Right lung (tissue), 5 donors: ENCODE data around the gene DUSP2. TPM values are rescaled to one million over a fixed set of nuclear protein-coding genes. Genes with fewer than 3 reads are reported as not detected.

Source experiments
- DNase-seq, 2 donors: peaks; one replicate each; pipeline ENCODE4 v3.0.0-alpha.2; 2013
- polyA plus RNA-seq, 5 donors: library from polyadenylated mRNA; unstranded; fragments of 120-200 nt; gene quantifications; one replicate each; pipeline versions ENCODE4 v1.2.1 to v1.2.3, GENCODE V29; 2013; ENCODE audit warnings: inconsistent platforms in 1 of 5, low replicate concordance in 1 of 5; ENCODE audit not compliant: insufficient read length in 5 of 5, insufficient read depth in 1 of 5

The DUSP2 gene
- polyA plus RNA-seq, 5 donors: 0.84 to 2.6 (median 1.2) TPM

GRCh38 chr2:96135171-96135570, 10.1 kb downstream of the DUSP2 start:
- no peak for DNase-seq

DNA sequence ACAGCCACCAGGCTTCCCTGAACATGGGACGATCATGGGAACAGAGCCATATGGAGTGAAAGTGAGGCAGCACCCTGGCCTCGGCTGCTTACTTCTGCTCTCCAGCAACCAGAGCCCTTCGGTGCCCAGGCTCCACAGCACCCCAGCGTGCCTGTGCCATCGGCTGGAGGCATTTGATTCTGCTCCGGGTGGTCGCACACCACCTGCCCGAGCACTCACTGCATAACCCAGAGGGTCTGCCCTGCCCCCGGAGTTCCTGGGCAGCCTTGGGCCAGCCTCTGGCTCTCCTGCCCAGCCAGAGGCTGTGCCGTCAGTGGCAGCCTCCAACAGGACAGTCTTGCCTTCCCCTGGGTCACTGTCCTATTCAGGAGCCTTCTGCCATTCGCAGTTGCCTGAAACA, 10.8 kb downstream of the DUSP2 start:
- no peak for DNase-seq

- DNase-seq: no peak
Observed at GRCh38 chr2:96131813-96132745, 13.2 kb downstream of the DUSP2 start.

GRCh38 chr2:96131152-96131812, 14.0 kb downstream of the DUSP2 start:
- DNase-seq: no peak

DNA sequence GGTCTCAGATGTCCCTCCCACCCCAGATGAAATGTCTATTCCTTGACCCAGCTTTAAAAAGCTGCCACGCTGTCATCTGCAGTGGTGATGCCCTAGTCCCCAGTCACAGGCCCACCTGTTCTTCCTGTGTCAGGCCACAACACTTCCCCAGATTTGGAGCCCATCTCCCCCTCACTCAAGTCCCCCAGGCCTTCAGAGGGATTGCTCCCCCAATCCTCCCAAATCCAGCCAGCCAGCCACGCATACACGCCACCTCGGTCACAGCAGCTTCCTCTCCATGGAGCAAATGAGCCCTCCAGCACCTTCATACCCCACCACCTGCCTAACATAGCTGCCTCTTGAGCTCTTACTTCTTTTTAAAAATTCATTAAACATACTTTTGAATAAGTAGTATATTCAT, 14.8 kb downstream of the DUSP2 start:
- DNase-seq: no peak

DNA sequence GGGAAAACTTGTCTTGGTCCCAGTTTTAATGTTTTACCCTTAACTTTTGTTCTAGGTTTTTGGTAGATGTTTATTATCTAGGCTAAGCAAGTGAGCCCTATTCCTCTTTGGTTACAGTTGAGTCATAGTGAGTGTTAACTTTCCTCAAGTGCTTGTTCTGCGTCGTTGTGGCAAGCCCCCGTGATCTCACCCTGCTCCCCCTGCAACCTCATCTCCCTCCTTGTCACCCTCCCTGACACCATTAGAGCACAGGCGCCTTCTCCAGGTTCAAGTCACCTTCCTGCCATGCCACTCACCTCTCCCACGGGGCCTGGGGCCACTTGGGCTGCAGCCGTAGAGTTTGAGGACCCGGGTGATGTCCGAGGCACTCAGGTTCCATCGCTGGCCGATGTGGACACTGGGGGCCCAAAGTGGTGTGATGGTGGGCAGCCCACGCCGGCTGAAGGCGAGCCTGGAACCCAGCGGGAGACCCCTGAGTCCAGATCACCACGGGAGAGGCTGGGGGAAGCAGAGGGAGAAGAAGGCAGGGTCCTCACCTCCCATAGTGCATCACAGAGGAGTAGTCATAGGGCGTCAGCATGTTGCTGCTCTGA, 15.6 kb downstream of the DUSP2 start:
- no peak for DNase-seq

DNA sequence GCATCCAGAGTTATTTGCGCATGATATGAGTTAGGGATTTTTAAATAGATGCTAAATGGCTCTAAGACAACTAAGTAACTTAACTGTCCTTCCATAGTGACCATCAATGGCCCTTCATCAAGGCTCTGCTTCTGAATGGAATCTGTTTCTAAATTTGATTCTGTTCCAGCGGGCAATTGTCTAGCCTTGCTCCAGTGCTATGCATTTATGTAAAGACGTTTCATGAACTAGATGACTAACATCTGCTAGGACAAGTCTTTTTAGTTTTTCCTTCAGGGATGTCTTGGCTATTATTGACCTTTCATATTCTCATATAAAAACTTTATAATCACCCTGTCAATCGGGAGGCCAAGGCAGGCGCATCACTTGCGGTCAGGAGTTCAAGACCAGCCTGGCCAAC, 16.8 kb downstream of the DUSP2 start:
- DNase-seq: no peak

- no peak for DNase-seq
Observed at GRCh38 chr2:96124406-96125265, 20.6 kb downstream of the DUSP2 start.

- no peak for DNase-seq
Observed at GRCh38 chr2:96123936-96124335, 21.3 kb downstream of the DUSP2 start.

- no peak for DNase-seq
Observed at GRCh38 chr2:96123290-96123689, 21.9 kb downstream of the DUSP2 start.

DNA sequence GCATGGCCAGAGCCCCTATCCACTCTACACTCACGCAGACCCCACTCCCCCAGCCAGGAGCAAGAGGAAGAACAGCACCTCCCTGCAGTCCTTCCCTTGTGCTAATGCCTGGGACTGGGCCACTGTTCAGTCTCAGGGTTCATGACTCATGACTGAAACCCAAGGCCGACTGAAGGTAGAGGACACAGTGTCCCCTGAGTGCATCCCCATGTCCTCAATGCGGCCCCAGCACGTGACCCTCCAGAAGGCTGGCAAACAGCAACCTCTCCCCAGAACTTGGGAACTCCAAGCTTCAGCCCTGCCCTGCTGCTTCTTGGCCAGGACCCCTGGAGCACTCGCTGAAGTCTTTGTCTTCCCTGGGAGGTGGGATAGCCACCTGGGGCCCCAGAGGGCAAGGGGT, 22.8 kb downstream of the DUSP2 start:
- DNase-seq: no peak

- DNase-seq: no peak
Observed at GRCh38 chr2:96121414-96121813, 23.8 kb downstream of the DUSP2 start.

GRCh38 chr2:96120991-96121390, 24.2 kb downstream of the DUSP2 start:
- DNase-seq: no peak

DNA sequence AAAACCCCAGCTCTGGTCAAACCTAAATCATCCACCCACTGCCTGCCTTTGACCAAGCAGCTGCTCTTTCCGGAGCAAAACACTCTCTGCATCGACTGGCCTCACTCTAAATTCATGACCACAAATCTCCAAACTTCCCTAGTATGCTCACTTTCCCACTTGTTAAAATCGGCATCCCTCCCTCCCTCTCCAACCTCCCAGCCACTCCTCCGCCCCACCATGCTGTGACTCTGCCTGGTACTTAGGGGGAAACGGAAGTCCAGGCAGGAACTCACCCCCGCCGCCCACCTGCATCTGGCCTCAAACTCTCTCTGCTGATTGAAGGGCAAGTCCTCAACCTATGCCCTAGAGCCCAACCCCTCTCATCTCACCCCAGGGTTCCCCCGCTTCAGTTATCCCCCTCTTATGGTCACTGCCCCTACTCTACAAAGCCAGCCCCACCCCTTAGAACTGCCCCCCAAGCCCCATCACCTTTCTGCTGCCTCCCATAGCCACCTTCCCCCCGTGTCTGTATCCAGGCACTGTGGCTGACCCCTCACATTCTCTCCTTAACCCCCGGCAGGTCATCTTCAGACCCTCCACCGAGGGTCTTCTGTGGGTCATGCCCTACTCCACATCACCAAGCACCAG, 25.0 kb downstream of the DUSP2 start:
- no peak for DNase-seq

DNA sequence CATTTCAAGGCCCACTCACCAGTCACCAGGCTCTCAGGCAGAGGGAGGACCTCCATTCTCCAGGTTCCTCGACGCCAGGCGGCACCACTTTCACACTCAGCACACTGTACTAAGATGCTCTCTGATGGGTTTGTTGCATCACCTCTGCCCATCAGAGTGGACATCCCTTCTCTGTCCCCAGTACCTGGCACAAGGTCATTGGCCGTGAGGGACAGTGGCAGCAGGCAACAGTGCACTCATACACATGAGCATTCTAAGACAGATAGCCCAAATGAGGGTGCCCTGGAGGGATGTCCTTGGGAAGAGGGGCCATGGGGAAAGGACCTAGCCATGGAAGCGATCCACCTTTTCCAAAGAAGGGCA, 25.9 kb downstream of the DUSP2 start:
- DNase-seq: no peak

DNA sequence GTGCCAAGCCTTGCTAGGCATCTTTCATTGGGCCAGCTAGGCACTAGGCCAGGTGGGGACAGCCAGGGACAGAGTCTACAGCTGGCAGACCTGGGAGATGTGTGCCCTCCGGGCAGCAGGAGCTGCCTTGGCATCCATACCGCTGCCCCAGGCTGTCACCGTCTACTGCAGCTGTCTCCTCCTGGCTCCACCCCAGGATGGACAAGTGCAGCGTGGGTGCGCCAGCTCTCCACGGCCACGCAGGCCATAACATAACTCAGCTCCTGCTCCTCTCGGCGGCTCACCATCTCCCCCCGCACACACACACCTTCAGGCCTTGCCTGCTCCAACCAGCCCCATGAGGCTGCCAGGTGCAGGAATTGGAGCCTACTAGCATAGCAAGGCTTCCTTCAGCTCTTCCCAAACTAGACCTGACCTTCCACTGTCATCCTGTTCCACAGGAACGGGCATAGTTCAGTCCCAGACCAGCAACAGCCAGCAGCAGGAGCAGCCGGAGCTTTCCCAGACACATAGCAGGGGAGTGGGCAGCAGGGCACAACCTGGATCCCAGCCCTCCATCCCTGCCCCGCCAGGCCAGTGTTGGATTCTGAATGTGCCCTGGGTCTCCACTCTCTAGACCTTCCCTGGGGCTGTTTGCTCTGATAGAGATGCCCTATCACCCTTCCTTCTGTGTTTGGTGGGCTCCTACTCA, 26.4 kb downstream of the DUSP2 start:
- no peak for DNase-seq

DNA sequence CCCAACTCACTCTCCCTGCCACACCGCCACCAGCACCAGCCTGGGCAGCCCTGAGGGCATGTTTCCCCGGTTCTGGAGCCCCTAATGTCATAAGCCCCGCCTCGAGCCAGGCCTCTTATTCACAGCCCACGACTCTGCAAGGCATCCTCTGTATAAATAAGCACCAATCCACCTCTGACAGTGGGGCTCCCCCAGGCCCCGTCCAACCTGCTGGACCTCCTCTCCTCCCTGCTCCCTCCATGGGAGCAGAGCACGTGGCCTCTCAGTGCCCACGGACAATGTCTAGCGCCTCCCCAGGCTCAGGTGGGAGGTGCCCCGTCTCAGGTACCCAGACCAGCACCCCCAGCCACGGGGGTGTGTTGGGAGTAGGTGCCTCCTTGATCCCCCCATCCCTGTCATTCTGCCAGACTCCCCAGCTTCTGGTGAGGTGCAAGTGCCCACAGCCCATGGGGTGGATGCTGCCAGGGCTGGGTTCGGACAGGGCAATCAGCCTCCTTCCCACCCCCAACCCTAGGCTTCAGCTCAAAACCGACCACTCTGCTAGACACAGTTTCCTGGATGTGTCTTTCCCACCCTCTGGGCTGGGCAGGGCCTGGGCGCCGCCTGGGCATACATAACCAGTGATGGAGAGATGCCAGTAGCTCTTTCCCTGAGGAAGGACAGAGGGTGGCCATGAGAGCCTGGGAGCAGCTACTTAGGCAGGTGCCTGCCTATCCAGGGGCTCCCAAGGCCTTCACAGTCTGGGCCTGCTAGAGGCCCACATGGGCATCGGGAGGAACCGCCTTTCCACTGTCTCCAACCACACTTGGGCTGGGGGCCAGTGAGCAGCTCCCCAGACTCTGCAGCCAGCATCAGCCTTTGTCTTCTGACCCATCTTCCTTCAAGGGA, 27.3 kb downstream of the DUSP2 start:
- no peak for DNase-seq

GRCh38 chr2:96116879-96117533, 28.2 kb downstream of the DUSP2 start:
- DNase-seq: peak; percentile 46 to 53

- peak; percentile 45 to 57 for DNase-seq
Observed at GRCh38 chr2:96116424-96116878, 28.8 kb downstream of the DUSP2 start, which contains the start of gene ADRA2B. Gene ADRA2B (minus strand): TSS chr2:96116571. CDS start chr2:96116149, 422 bp downstream.
